H9 (cell line): ENCODE data around the gene SYMPK. TPM values are rescaled to one million over a fixed set of nuclear protein-coding genes. Genes with fewer than 3 reads are reported as not detected.

Experiments
- DNase-seq: peaks from one replicate; pipeline ENCODE4 v3.0.0-alpha.2; 2017
- H2AFZ ChIP-seq: one replicate; pipeline ENCODE4 v1.6.1; 2013; ENCODE audit warnings: mild to moderate bottlenecking, low read length, control low read depth, moderate library complexity
- H2AK5ac ChIP-seq: 2 replicates; pipeline ENCODE4 v1.6.1; 2013; ENCODE audit warnings: low read length, control low read depth, mixed read lengths; ENCODE audit not compliant: insufficient read length
- H2BK120ac ChIP-seq: one replicate; pipeline ENCODE4 v1.6.1; 2013; ENCODE audit warnings: low read depth, mild to moderate bottlenecking, low read length, control low read depth, inconsistent platforms; ENCODE audit not compliant: poor library complexity, severe bottlenecking
- H2BK12ac ChIP-seq: 2 replicates; pipeline ENCODE4 v1.6.1; 2013; ENCODE audit warnings: low read length, control low read depth, mixed read lengths, low read depth; ENCODE audit not compliant: insufficient read length
- H2BK15ac ChIP-seq: 2 replicates; pipeline ENCODE4 v1.6.1; 2013; ENCODE audit warnings: low read depth, low read length, control low read depth
- H2BK20ac ChIP-seq: one replicate; pipeline ENCODE4 v1.6.1; 2013; ENCODE audit warnings: low read depth, mild to moderate bottlenecking, low read length, control low read depth, inconsistent platforms; ENCODE audit not compliant: poor library complexity, severe bottlenecking
- H2BK5ac ChIP-seq: 2 replicates; pipeline ENCODE4 v1.6.1; 2013; ENCODE audit warnings: low read length, control low read depth, mixed read lengths; ENCODE audit not compliant: insufficient read length
- H3K14ac ChIP-seq: 2 replicates; pipeline ENCODE4 v1.6.1; 2013; ENCODE audit warnings: low read length, control low read depth; ENCODE audit not compliant: insufficient read depth
- H3K18ac ChIP-seq: 2 replicates; pipeline ENCODE4 v1.6.1; 2013; ENCODE audit warnings: low read depth, mild to moderate bottlenecking, mixed read lengths, low read length, control low read depth; ENCODE audit not compliant: insufficient read length
- H3K23ac ChIP-seq: 2 replicates; pipeline ENCODE4 v1.6.1; 2013; ENCODE audit warnings: low read length, control low read depth, mixed read lengths, low read depth; ENCODE audit not compliant: insufficient read length
- H3K23me2 ChIP-seq: 2 replicates; pipeline ENCODE4 v1.6.1; 2013; ENCODE audit warnings: low read depth, mild to moderate bottlenecking, mixed read lengths, low read length, control low read depth; ENCODE audit not compliant: insufficient read length, poor library complexity, severe bottlenecking
- H3K27ac ChIP-seq: 2 replicates; pipeline ENCODE4 v1.5.1; 2013; ENCODE audit warnings: low read length, control low read depth, mixed read lengths, low read depth; ENCODE audit not compliant: insufficient read length
- H3K27me3 ChIP-seq: 2 replicates; pipeline ENCODE4 v1.6.1; 2013; ENCODE audit warnings: low read length, control low read depth, inconsistent platforms; ENCODE audit not compliant: insufficient read depth
- H3K4ac ChIP-seq: 2 replicates; pipeline ENCODE4 v1.6.1; 2013; ENCODE audit warnings: low read depth, mild to moderate bottlenecking, control low read depth, inconsistent platforms, low read length, moderate library complexity
- H3K4me1 ChIP-seq: 2 replicates; pipeline ENCODE4 v1.6.1; 2013; ENCODE audit warnings: low read length, control low read depth, inconsistent platforms; ENCODE audit not compliant: insufficient read depth
- H3K4me2 ChIP-seq: 2 replicates; pipeline ENCODE4 v1.6.1; 2013; ENCODE audit warnings: low read length, control low read depth, mixed read lengths; ENCODE audit not compliant: insufficient read length, insufficient read depth
- H3K56ac ChIP-seq: 2 replicates; pipeline ENCODE4 v1.6.1; 2013; ENCODE audit warnings: low read depth, mild to moderate bottlenecking, mixed read lengths, low read length, control low read depth; ENCODE audit not compliant: insufficient read length
- H3K79me1 ChIP-seq: 2 replicates; pipeline ENCODE4 v1.6.1; 2013; ENCODE audit warnings: low read depth, mild to moderate bottlenecking, moderate library complexity, low read length, control low read depth, inconsistent platforms; ENCODE audit not compliant: insufficient read depth, poor library complexity, severe bottlenecking
- H3K79me2 ChIP-seq: 2 replicates; pipeline ENCODE4 v1.6.1; 2013; ENCODE audit warnings: low read length, control low read depth, inconsistent platforms; ENCODE audit not compliant: insufficient read depth
- H3K9ac ChIP-seq: 2 replicates; pipeline ENCODE4 v1.6.1; 2013; ENCODE audit warnings: low read length, control low read depth, mixed read lengths; ENCODE audit not compliant: insufficient read length; ENCODE audit errors: extremely low read depth
- H3K9me3 ChIP-seq: one replicate; pipeline ENCODE4 v1.6.1; 2013; ENCODE audit warnings: low read depth, low read length, inconsistent platforms; ENCODE audit not compliant: control insufficient read depth
- H3T11ph ChIP-seq: one replicate; pipeline ENCODE4 v1.6.1; 2013; ENCODE audit warnings: mild to moderate bottlenecking, low read length, control low read depth, inconsistent platforms
- H4K20me1 ChIP-seq: one replicate; pipeline ENCODE4 v1.6.1; 2013; ENCODE audit not compliant: control insufficient read depth, insufficient read length, insufficient read depth
- H4K5ac ChIP-seq: 2 replicates; pipeline ENCODE4 v1.6.1; 2013; ENCODE audit warnings: low read depth, mild to moderate bottlenecking, mixed read lengths, low read length, control low read depth; ENCODE audit not compliant: insufficient read length
- H4K8ac ChIP-seq: replicated peaks from 2 replicates; pipeline ENCODE4 v1.6.1; 2013; ENCODE audit warnings: low read length, control low read depth, mixed read lengths, low read depth; ENCODE audit not compliant: insufficient read length
- H4K91ac ChIP-seq: 2 replicates; pipeline ENCODE4 v1.6.1; 2013; ENCODE audit warnings: low read depth, mild to moderate bottlenecking, moderate library complexity, mixed read lengths, low read length, control low read depth; ENCODE audit not compliant: insufficient read length
- H3K27ac Mint-ChIP-seq, 3 experiments: 2 replicates in 2 of 3; 3 replicates in 1 of 3; pipeline ENCODE4 v1.8.0; 2020 to 2021; ENCODE audit warnings: mixed read lengths in 3 of 3, mild to moderate bottlenecking in 1 of 3, moderate library complexity in 1 of 3
- H3K27me3 Mint-ChIP-seq: 2 replicates; pipeline ENCODE4 v1.8.0; 2021; ENCODE audit warnings: low read depth, mild to moderate bottlenecking, moderate library complexity, mixed read lengths
- H3K36me3 Mint-ChIP-seq, 3 experiments: 2 replicates in 2 of 3; 3 replicates in 1 of 3; pipeline ENCODE4 v1.8.0; 2020 to 2021; ENCODE audit warnings: low read depth in 3 of 3, mixed read lengths in 3 of 3; ENCODE audit not compliant: insufficient read depth in 1 of 3
- H3K4me1 Mint-ChIP-seq, 2 experiments: 2 replicates each; pipeline ENCODE4 v1.8.0; 2020; ENCODE audit warnings: mixed read lengths in 2 of 2
- H3K4me3 Mint-ChIP-seq, 2 experiments: 2 replicates in 1 of 2; 3 replicates in 1 of 2; pipeline ENCODE4 v1.8.0; 2020 to 2021; ENCODE audit warnings: mild to moderate bottlenecking in 2 of 2, mixed read lengths in 2 of 2, moderate library complexity in 1 of 2
- H3K9me3 Mint-ChIP-seq, 2 experiments: 2 replicates in 1 of 2; 3 replicates in 1 of 2; pipeline ENCODE4 v1.8.0; 2020; ENCODE audit warnings: mild to moderate bottlenecking in 2 of 2, mixed read lengths in 2 of 2, moderate library complexity in 1 of 2
- CTCF ChIP-seq: fragments of 200-600 bp; sonication (generic); conservative IDR thresholded peaks from 3 replicates; pipeline ENCODE4 v1.8.0; 2021; ENCODE audit warnings: antibody characterized with exemption, mild to moderate bottlenecking
- WGBS: extraction: QIAGEN DNeasy Blood & Tissue Kit; methylation state at CpG from one replicate; pipeline ENCODE4 v1.1.7; 2013; ENCODE audit warnings: missing lambda C conversion rate, low lambda C conversion rate, mixed read lengths; ENCODE audit not compliant: insufficient read length; ENCODE audit errors: extremely low coverage; 5-methylcytosine and 5-hydroxymethylcytosine counted together
- total RNA-seq: library from RNA; stranded (reverse); gene quantifications from 2 replicates; pipeline ENCODE4 v1.2.1, GENCODE V29; 2021

Gene SYMPK
- total RNA-seq, 1 experiment from 2014 or later, result 104 TPM

GRCh38 chr19:45778010-45778661 lies 84.8 kb downstream of the SYMPK start:
- Histone ChIP-seq H2AK5ac (no peak overlapping the region), H2AFZ (no peak overlapping the region), H4K20me1 (no peaks in the 10 kb centered on the region), H3K9ac (no peak overlapping the region), H2BK20ac (no peak overlapping the region), H3K56ac (no peak overlapping the region), H2BK12ac (no peak overlapping the region), H2BK15ac (no peak overlapping the region), H3K27me3 (no peaks in the 10 kb centered on the region; the same call in 1 of the 2 replicates), H3K79me2 (no peaks in the 10 kb centered on the region), H3K9me3 (no peaks in the 10 kb centered on the region), H4K5ac (no peak overlapping the region), H3K4me1 (peaks cover 3% of the 10 kb centered on the region; the same call in 1 of the 2 replicates), H3K4ac (no peak overlapping the region), H3K18ac (no peak overlapping the region), H3K14ac (no peak overlapping the region), H2BK5ac (no peak overlapping the region), H3K4me2 (no peak overlapping the region), H4K8ac (no peak overlapping the region), H3K23ac (no peak overlapping the region), H3K23me2 (peaks cover 6% of the 10 kb centered on the region), H2BK120ac (no peak overlapping the region), H4K91ac (no peak overlapping the region), H3T11ph (no peak overlapping the region), H3K27ac (no peak overlapping the region), H3K79me1 (no peaks in the 10 kb centered on the region)
- peaks cover 24 to 36% of the 10 kb centered on the region in 2 experiments for H3K4me1 Mint-ChIP-seq
- H3K36me3 Mint-ChIP-seq, result peaks cover 15 to 46% (median 37%) of the 10 kb centered on the region in 3 experiments; a peak in 6 of 7 replicates
- H3K4me3 Mint-ChIP-seq, result peak overlapping the region in 1 of 2 experiments; percentile 80; a peak in 2 of 5 replicates
- no peak for DNase-seq
- no CpG with 5 or more reads among the region's 28 CpGs for WGBS
- H3K27me3 Mint-ChIP-seq, result peaks cover 18% of the 10 kb centered on the region
- H3K9me3 Mint-ChIP-seq, result no peaks in the 10 kb centered on the region
- no peak for TF ChIP-seq CTCF
- H3K27ac Mint-ChIP-seq, result no peak overlapping the region
